BJ (cell line): ENCODE data around the gene EXTL2. TPM values are rescaled to one million over a fixed set of nuclear protein-coding genes. Genes with fewer than 3 reads are reported as not detected.
"Not testable (repeated sequence)": the region's sequence is repeated elsewhere in the genome, so short reads cannot be mapped to it uniquely, and the experiment has no call there.

Experiments used
- CTCF ChIA-PET: fragments of 350-600 bp; formaldehyde crosslinking; extraction: SDS; loops from one replicate; lab custom pipeline; 2021; ENCODE audit warnings: antibody characterized with exemption, inconsistent platforms; lab: Yijun Ruan, JAX
- POLR2A ChIA-PET: fragments of 300-600 bp; sonication (Branson Sonifier 250); formaldehyde crosslinking; extraction: SDS; loops from one replicate; lab custom pipeline; 2021; ENCODE audit warnings: antibody characterized with exemption; lab: Charles Lee
- DNase-seq: peaks from one replicate; pipeline ENCODE4 v3.0.0-alpha.2; 2011; ENCODE audit warnings: low read depth
- H3K27me3 ChIP-seq: 2 replicates; pipeline ENCODE4 v1.6.0; 2011; ENCODE audit warnings: low read length; ENCODE audit not compliant: control insufficient read depth, insufficient read depth
- H3K36me3 ChIP-seq: 2 replicates; pipeline ENCODE4 v1.5.1; 2011; ENCODE audit warnings: low read length; ENCODE audit not compliant: control insufficient read depth, insufficient read depth
- H3K4me3 ChIP-seq: 2 replicates; pipeline ENCODE4 v1.5.1; 2011; ENCODE audit warnings: low read depth, mild to moderate bottlenecking, control low read depth, low read length
- polyA plus RNA-seq: library from polyadenylated mRNA; depleted of rRNA; stranded (reverse); fragments of >200 nt; gene quantifications from 2 replicates; pipeline ENCODE4 v1.2.3, GENCODE V29; 2011
- TF ChIP-seq, protein P1 (sequence below): IDR thresholded peaks from 2 replicates; pipeline ENCODE4 v1.5.1; 2011; ENCODE audit warnings: low read depth, mild to moderate bottlenecking, control low read depth, inconsistent platforms, low read length, moderate library complexity; ENCODE audit not compliant: insufficient read depth

Gene EXTL2
- polyA plus RNA-seq, 1 experiment: 13.7 TPM

DNA sequence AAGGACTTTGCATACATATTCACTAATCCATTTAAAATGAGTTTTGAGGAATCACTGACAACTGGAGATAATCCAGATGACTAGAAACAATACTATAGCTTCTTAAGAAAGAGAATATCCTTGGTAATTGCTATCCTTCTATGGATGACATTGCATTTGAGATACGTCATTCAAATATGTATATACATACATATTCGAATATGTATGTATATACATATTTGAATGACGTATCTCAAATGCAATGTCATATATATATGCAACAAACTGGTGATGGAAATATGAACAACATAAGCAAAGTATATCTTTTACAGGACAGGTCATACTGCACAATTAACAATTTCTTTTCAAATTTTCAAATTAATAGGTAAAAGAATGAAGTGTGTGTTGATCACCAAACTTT lies 41.7 kb downstream of the EXTL2 start:
- Histone ChIP-seq H3K36me3 (no peaks in the 10 kb centered on the region), H3K27me3 (peaks cover 3% of the 10 kb centered on the region; the same call in 1 of the 2 replicates), H3K4me3 (no peak overlapping the region)
- POLR2A ChIA-PET: no interaction called here
- DNase-seq: no peak
- CTCF ChIA-PET: interaction anchor here (0.7 to 1.5 kb wide), 3 partner anchors 17 to 246 kb away, joined by 3 to 4 read pairs (median 3); no protein-coding TSS in a partner anchor
- TF ChIP-seq, protein P1, sequence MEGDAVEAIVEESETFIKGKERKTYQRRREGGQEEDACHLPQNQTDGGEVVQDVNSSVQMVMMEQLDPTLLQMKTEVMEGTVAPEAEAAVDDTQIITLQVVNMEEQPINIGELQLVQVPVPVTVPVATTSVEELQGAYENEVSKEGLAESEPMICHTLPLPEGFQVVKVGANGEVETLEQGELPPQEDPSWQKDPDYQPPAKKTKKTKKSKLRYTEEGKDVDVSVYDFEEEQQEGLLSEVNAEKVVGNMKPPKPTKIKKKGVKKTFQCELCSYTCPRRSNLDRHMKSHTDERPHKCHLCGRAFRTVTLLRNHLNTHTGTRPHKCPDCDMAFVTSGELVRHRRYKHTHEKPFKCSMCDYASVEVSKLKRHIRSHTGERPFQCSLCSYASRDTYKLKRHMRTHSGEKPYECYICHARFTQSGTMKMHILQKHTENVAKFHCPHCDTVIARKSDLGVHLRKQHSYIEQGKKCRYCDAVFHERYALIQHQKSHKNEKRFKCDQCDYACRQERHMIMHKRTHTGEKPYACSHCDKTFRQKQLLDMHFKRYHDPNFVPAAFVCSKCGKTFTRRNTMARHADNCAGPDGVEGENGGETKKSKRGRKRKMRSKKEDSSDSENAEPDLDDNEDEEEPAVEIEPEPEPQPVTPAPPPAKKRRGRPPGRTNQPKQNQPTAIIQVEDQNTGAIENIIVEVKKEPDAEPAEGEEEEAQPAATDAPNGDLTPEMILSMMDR: no peak

DNA sequence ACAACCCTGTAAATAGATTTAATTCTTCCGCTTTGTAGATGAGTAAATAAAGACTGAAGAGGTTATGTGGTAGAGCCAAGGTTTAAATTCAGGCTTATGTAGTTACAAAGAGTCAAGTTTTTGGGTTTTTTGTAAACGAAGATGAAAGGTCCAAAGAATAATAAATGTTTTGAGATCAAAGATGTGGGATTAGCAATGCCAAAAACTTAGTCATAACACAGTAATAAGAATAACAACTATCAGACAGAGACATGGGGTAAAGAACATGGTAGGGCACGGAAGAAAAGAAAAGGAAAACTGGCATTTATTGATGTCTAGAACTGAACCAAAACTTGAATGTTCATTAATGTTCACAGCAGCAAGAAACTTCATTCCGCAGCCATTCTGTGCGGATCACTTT lies 42.9 kb downstream of the EXTL2 start:
- TF ChIP-seq, protein P1: no peak
- ChIA-PET POLR2A (no interaction called here), CTCF (no interaction called here)
- no peak overlapping the region for H3K4me3 ChIP-seq
- H3K27me3 ChIP-seq: peaks cover 3% of the 10 kb centered on the region; the same call in 1 of the 2 replicates
- no peaks in the 10 kb centered on the region for H3K36me3 ChIP-seq
- DNase-seq: no peak

DNA sequence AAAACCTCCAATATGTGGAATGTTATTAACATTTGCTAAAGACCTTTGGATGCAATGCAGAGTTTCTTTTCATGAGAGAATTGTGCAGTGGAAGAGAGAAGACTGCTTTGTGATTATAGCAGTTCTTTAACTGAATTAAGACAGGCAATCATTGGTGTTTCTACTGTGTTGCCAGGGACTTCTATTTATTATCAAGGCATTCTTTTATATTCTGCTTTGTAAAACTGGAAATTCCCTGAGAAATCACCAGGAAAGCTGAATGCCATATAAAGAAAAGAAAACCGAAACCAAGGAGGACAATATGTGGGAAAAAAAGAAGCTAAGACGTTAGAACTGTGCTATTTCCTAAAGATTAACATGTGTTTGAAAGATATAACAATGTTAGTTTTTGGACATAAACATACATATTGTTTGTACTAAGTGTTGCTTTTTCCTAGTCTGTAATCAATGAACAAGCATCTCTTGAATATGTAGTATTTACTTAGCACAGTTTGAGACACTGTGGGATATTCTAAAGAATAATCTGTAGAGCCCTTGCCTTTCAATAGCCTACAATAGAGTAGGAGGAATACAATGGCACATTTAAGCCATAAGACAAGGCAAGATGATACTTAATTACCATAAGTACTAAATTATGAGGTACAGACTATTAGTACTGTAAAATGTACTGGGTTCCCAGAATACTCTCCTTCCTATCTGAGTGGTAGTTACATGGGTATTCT lies 47.1 kb downstream of the EXTL2 start:
- Histone ChIP-seq H3K4me3 (peak overlapping the region; percentile 4; the same call in 1 of the 2 replicates), H3K36me3 (no peaks in the 10 kb centered on the region), H3K27me3 (peaks cover 5% of the 10 kb centered on the region; the same call in 1 of the 2 replicates)
- ChIA-PET CTCF (no interaction called here), POLR2A (no interaction called here)
- TF ChIP-seq, protein P1: no peak
- DNase-seq: peak; percentile 34

DNA sequence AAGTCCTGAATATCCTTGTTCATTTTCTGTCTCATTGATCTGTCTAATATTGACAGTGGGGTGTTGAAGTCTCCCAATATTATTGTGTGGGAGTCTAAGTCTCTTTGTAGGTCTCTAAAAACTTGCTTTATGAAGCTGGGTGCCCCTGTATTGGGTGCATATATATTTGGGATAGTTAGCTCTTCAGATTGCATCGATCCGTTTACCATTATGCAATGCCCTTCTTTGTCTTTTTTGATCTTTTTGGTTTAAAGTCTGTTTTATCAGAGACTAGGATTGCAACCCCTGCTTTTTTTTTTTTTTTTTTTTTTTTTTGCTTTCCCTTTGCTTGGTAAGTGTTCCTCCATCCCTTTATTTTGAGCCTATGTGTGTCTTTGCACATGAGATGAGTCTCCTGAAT lies 51.5 kb downstream of the EXTL2 start:
- POLR2A ChIA-PET, CTCF ChIA-PET: not testable (repeated sequence)

DNA sequence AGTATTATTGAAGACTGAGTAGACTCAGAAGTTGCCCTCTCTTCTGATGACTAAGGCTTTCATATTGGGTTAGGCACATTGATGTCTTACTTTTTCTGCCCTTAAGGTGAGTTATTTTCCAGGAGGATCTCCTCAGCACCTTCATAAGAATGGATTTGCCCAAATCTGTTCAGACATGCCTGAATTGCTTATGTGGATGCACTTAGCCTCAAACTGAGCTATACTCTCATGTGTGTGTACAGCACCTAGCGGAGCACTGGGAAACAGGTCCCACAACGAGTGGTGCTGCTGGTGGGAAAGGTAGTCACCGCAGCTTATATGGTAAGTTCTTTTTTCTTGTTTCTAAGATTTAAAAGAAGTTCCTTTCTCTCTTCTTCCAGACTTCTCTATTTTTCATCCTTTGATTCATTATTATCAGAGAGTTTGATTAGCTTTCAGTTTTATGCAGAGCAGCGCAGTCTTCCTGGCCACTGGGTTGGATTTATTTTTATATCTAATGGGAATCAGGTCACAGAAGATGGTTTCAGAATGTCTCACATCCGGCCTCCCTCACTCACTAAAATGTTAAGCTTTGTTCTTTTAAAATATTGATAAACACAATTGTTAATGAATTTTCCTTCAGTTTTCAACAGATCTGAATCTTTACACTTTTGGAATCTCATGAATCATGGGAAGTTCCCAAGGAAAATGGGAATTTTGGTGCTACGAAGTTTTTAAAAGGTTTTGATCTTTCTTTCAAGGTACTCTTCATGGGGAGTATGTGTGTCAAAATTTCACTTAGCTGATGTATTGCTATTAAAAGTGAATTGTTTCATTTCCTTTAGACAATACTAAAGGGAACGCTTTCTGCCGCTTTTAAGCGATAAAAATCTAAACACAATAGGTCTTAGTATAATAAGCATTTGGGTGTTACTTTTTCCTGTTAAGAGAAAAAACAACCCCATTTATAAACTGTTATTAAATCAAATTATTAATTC lies 58.5 kb downstream of the EXTL2 start:
- Histone ChIP-seq H3K27me3 (no peaks in the 10 kb centered on the region; the same call in 1 of the 2 replicates), H3K4me3 (no peak overlapping the region), H3K36me3 (no peaks in the 10 kb centered on the region)
- DNase-seq: no peak
- ChIA-PET POLR2A (no interaction called here), CTCF (interaction anchor here (0.8 kb wide), 1 partner anchor 16 kb away, joined by 3 read pairs; no protein-coding TSS in a partner anchor)
- TF ChIP-seq, protein P1: no peak

More for the DNA sequence above, 51.5 kb downstream of the EXTL2 start:
- H3K4me3 ChIP-seq, H3K36me3 ChIP-seq, H3K27me3 ChIP-seq, DNase-seq: not testable (repeated sequence)
